GDM1 (cell line): ENCODE data around the gene DHTKD1.
"Not testable (repeated sequence)": the region's sequence is repeated elsewhere in the genome, so short reads cannot be mapped to it uniquely, and the experiment has no call there.

Source experiments
- DNase-seq: peaks from one replicate; lab custom pipeline; 2025; lab: John Stamatoyannopoulos, UW

The DHTKD1 gene

GRCh38 chr10:12150163-12150562 lies 81.4 kb downstream of the DHTKD1 start:
- DNase-seq = no peak

- DNase-seq = no peak
These were observed 85.8 kb downstream of the DHTKD1 start for GRCh38 chr10:12154516-12154915.

GRCh38 chr10:12156367-12157123 lies 87.8 kb downstream of the DHTKD1 start:
- DNase-seq = no peak

GRCh38 chr10:12158111-12158510 lies 89.4 kb downstream of the DHTKD1 start:
- DNase-seq = no peak

GRCh38 chr10:12160664-12161063 lies 91.9 kb downstream of the DHTKD1 start:
- DNase-seq = no peak

GRCh38 chr10:12162927-12163326 lies 94.2 kb downstream of the DHTKD1 start:
- DNase-seq = no peak

- no peak for DNase-seq
These were observed 95.3 kb downstream of the DHTKD1 start for GRCh38 chr10:12164085-12164484.

GRCh38 chr10:12165036-12165435 lies 96.3 kb downstream of the DHTKD1 start:
- DNase-seq = no peak

GRCh38 chr10:12165999-12166775 lies 97.4 kb downstream of the DHTKD1 start:
- DNase-seq = no peak

- not testable (repeated sequence) for DNase-seq
These were observed 102.8 kb downstream of the DHTKD1 start for GRCh38 chr10:12171512-12171911.
